Motor neuron (in vitro differentiated cells): ENCODE results near the gene FZD7. TPM values are rescaled to one million over a fixed set of nuclear protein-coding genes. Genes with fewer than 3 reads are reported as not detected.

Experiments
- ATAC-seq, 8 experiments: fragments of 200-7000 bp; cut with Tn5 transposase; replicated peaks in 6 of 8; 2 replicates each; pipeline ENCODE4 v1.8.0; 2021; ENCODE audit warnings: mild to moderate bottlenecking in 8 of 8, moderate library complexity in 8 of 8
- H3K27ac ChIP-seq, 2 donors: fragments of 250-450 bp; sonication (Bioruptor Pico); 2 replicates each; pipeline ENCODE4 v1.9.0; 2021; ENCODE audit warnings: antibody characterized with exemption in 2 of 2, mild to moderate bottlenecking in 2 of 2, moderate library complexity in 1 of 2
- H3K4me1 ChIP-seq, 2 donors: fragments of 250-450 bp; sonication (Bioruptor Pico); replicated peaks in 1 of 2; 2 replicates each; pipeline ENCODE4 v1.6.1; 2021; ENCODE audit warnings: antibody characterized with exemption in 2 of 2, mild to moderate bottlenecking in 2 of 2, moderate library complexity in 1 of 2
- H3K4me3 ChIP-seq, 5 donors: fragments of 250-450 bp; sonication (Bioruptor Pico); 2 replicates each; pipeline ENCODE4 v1.9.0; 2021; ENCODE audit warnings: antibody characterized with exemption in 5 of 5, mild to moderate bottlenecking in 5 of 5, moderate library complexity in 4 of 5
- WGBS, 10 experiments: fragments of 450-650 bp; shearing (Covaris generic); methylation state at CpG; one replicate each; pipeline ENCODE4 v1.0.0; 2022; 5-methylcytosine and 5-hydroxymethylcytosine counted together
- in situ Hi-C, 9 experiments: fragments of 400-800 bp; cut with MboI; loops; one replicate each; pipeline ENCODE4 v1.15.0; 2021; ENCODE audit warnings: low sequenced_read_pairs in 9 of 9, low pct_unique_long_range_greater_than_20kb in 2 of 9; ENCODE audit not compliant: unreplicated experiment in 9 of 9
- total RNA-seq, 8 experiments: library from RNA; unstranded; fragments of 300-600 nt; gene quantifications; 2 replicates each; pipeline versions ENCODE4 v1.2.3 to v1.2.4, GENCODE V29; 2022

The FZD7 gene
- total RNA-seq, 8 experiments from 2014 or later, result 1.6 to 105 (median 28.4) TPM

- in situ Hi-C loops, result loop anchor here in 4 of 9 experiments (10.0 to 25.0 kb wide), 3 partner anchors 120 to 172 kb away; no protein-coding TSS in a partner anchor
- Histone ChIP-seq H3K27ac (peak overlapping the region; percentile 62 to 79), H3K4me3 (peak overlapping the region; percentile 76 to 98 (median 87)), H3K4me1 (peaks cover 7 to 21% of the 10 kb centered on the region in 2 donors)
- peak; percentile 4 to 25 (median 10) for ATAC-seq
- 0 to 5% (median 1%) methylated on average over 3 to 21 of the region's 105 CpGs; no CpG with 5 or more reads in 6 of the 10 experiments for WGBS, 10 experiments
Observed at GRCh38 chr2:202034249-202035088, 814 bp downstream of the FZD7 start.

- Histone ChIP-seq H3K27ac (peak overlapping the region in 1 of 2 donors; percentile 79), H3K4me1 (peaks cover 7 to 24% of the 10 kb centered on the region in 2 donors), H3K4me3 (peak overlapping the region; percentile 76 to 98 (median 87))
- in situ Hi-C loops, result loop anchor here in 4 of 9 experiments (10.0 to 25.0 kb wide), 3 partner anchors 119 to 173 kb away; no protein-coding TSS in a partner anchor
- ATAC-seq, result peak; percentile 4 to 44 (median 32)
- WGBS, 10 experiments, result 0 to 3% (median 0%) methylated on average over 1 to 28 of the region's 78 CpGs; no CpG with 5 or more reads in 7 of the 10 experiments
Observed at GRCh38 chr2:202035089-202035940, 1.7 kb downstream of the FZD7 start.

- peak overlapping the region; percentile 58 to 79 for H3K27ac ChIP-seq
Observed at GRCh38 chr2:202035941-202036372, 2.3 kb downstream of the FZD7 start.

GRCh38 chr2:202036601-202037037 lies 3.0 kb downstream of the FZD7 start:
- WGBS, 10 experiments, result 0 to 56% (median 10%) methylated on average over 1 to 10 of the region's 15 CpGs; no CpG with 5 or more reads in 2 of the 10 experiments
- Histone ChIP-seq H3K27ac (peak overlapping the region; percentile 58 to 79), H3K4me3 (peak overlapping the region; percentile 76 to 98 (median 87)), H3K4me1 (peaks cover 8 to 20% of the 10 kb centered on the region in 2 donors)
- in situ Hi-C loops, result loop anchor here in 4 of 9 experiments (10.0 to 25.0 kb wide), 3 partner anchors 118 to 174 kb away; no protein-coding TSS in a partner anchor
- peak in 5 of 8 experiments; percentile 4 to 18 (median 5) for ATAC-seq

More at GRCh38 chr2:202035941-202036372, 2.3 kb downstream of the FZD7 start:
- peaks cover 7 to 26% of the 10 kb centered on the region in 2 donors for H3K4me1 ChIP-seq
- in situ Hi-C loops, result loop anchor here in 4 of 9 experiments (10.0 to 25.0 kb wide), 3 partner anchors 119 to 174 kb away; no protein-coding TSS in a partner anchor
- 0 to 18% (median 18%) methylated on average over 1 to 13 of the region's 32 CpGs; no CpG with 5 or more reads in 7 of the 10 experiments for WGBS, 10 experiments
- no peak for ATAC-seq
- H3K4me3 ChIP-seq, result peak overlapping the region; percentile 76 to 98 (median 87)

- Histone ChIP-seq H3K4me3 (peak overlapping the region; percentile 76 to 98 (median 87)), H3K27ac (peak overlapping the region; percentile 58 to 79), H3K4me1 (peaks cover 8 to 19% of the 10 kb centered on the region in 2 donors)
- ATAC-seq, result no peak
- 0 to 38% (median 8%) methylated on average over 2 to 7 of the region's 7 CpGs for WGBS, 10 experiments
- in situ Hi-C loops, result loop anchor here in 4 of 9 experiments (10.0 to 25.0 kb wide), 3 partner anchors 118 to 175 kb away; no protein-coding TSS in a partner anchor
Observed at GRCh38 chr2:202037086-202037485, 3.4 kb downstream of the FZD7 start.

- in situ Hi-C loops, result loop anchor here in 4 of 9 experiments (10.0 to 25.0 kb wide), 3 partner anchors 116 to 176 kb away; no protein-coding TSS in a partner anchor
- peaks cover 8 to 19% of the 10 kb centered on the region in 2 donors for H3K4me1 ChIP-seq
- WGBS, 10 experiments, result 0 to 80% (median 20%) methylated on average over 1 to 4 of the region's 4 CpGs; no CpG with 5 or more reads in 1 of the 10 experiments
- H3K27ac ChIP-seq, result peak overlapping the region; percentile 75 to 77
- H3K4me3 ChIP-seq, result peak overlapping the region; percentile 15 to 98 (median 87)
- no peak for ATAC-seq
Observed at GRCh38 chr2:202038471-202039277, 5.0 kb downstream of the FZD7 start.

- Histone ChIP-seq H3K4me3 (peak overlapping the region; percentile 15 to 98 (median 87)), H3K27ac (peak overlapping the region; percentile 75 to 77), H3K4me1 (peaks cover 8 to 19% of the 10 kb centered on the region in 2 donors)
- in situ Hi-C loops, result loop anchor here in 4 of 9 experiments (10.0 to 25.0 kb wide), 3 partner anchors 115 to 177 kb away; no protein-coding TSS in a partner anchor
- peak in 4 of 8 experiments; percentile 2 to 38 (median 20) for ATAC-seq
- 0 to 77% (median 10%) methylated on average over 1 to 13 of the region's 13 CpGs for WGBS, 10 experiments
Observed at GRCh38 chr2:202039278-202040078, 5.8 kb downstream of the FZD7 start.

GRCh38 chr2:202040079-202040844 lies 6.6 kb downstream of the FZD7 start:
- H3K4me3 ChIP-seq, result peak overlapping the region in 4 of 5 donors; percentile 81 to 98 (median 89)
- ATAC-seq, result peak in 1 of 8 experiments; percentile 59
- H3K4me1 ChIP-seq, result peaks cover 8 to 19% of the 10 kb centered on the region in 2 donors
- in situ Hi-C loops, result loop anchor here in 3 of 9 experiments (25.0 kb wide), 2 partner anchors 122 to 178 kb away; no protein-coding TSS in a partner anchor
- WGBS, 10 experiments, result 28 to 93% (median 80%) methylated on average over 1 to 4 of the region's 4 CpGs; no CpG with 5 or more reads in 1 of the 10 experiments
- peak overlapping the region; percentile 50 to 77 for H3K27ac ChIP-seq

- Histone ChIP-seq H3K4me1 (peaks cover 8 to 19% of the 10 kb centered on the region in 2 donors), H3K4me3 (no peak overlapping the region), H3K27ac (no peak overlapping the region)
- ATAC-seq, result no peak
- in situ Hi-C loops, result loop anchor here in 3 of 9 experiments (25.0 kb wide), 2 partner anchors 120 to 180 kb away; no protein-coding TSS in a partner anchor
- 30 to 100% (median 76%) methylated on average over 1 to 3 of the region's 5 CpGs; no CpG with 5 or more reads in 4 of the 10 experiments for WGBS, 10 experiments
Observed at GRCh38 chr2:202042444-202042843, 8.8 kb downstream of the FZD7 start.

GRCh38 chr2:202043475-202043874 lies 9.8 kb downstream of the FZD7 start:
- H3K4me1 ChIP-seq, result peaks cover 8 to 16% of the 10 kb centered on the region in 2 donors
- in situ Hi-C loops, result loop anchor here in 3 of 9 experiments (25.0 kb wide), 2 partner anchors 119 to 181 kb away; no protein-coding TSS in a partner anchor
- no peak overlapping the region for H3K27ac ChIP-seq
- WGBS, 10 experiments, result 83 to 100% (median 85%) methylated on average over 1 to 5 of the region's 6 CpGs; no CpG with 5 or more reads in 4 of the 10 experiments
- no peak for ATAC-seq
- no peak overlapping the region for H3K4me3 ChIP-seq
